GM19463 (cell line): ENCODE measurements around the gene ATP9B.
"Not testable (repeated sequence)": the region's sequence is repeated elsewhere in the genome, so short reads cannot be mapped to it uniquely, and the experiment has no call there.

ENCODE experiments used
- ATAC-seq: cut with Tn5 transposase; IDR thresholded peaks from one replicate; pipeline ENCODE4 v1.9.1; 2021; ENCODE audit warnings: mild to moderate bottlenecking, moderate library complexity; ENCODE audit not compliant: unreplicated experiment

ATP9B gene

GRCh38 chr18:79071503-79072210 lies 2.5 kb downstream of the ATP9B start:
- ATAC-seq, result no peak

GRCh38 chr18:79072655-79073054 lies 3.5 kb downstream of the ATP9B start:
- not testable (repeated sequence) for ATAC-seq

- no peak for ATAC-seq
These were observed 8.0 kb downstream of the ATP9B start for GRCh38 chr18:79077181-79077580.

- not testable (repeated sequence) for ATAC-seq
These were observed 9.6 kb downstream of the ATP9B start for GRCh38 chr18:79078791-79079190.

GRCh38 chr18:79092874-79093273 lies 23.7 kb downstream of the ATP9B start:
- no peak for ATAC-seq

GRCh38 chr18:79093986-79094385 lies 24.8 kb downstream of the ATP9B start:
- no peak for ATAC-seq

GRCh38 chr18:79095216-79095615 lies 26.0 kb downstream of the ATP9B start:
- ATAC-seq, result no peak

- ATAC-seq, result no peak
These were observed 31.8 kb downstream of the ATP9B start for GRCh38 chr18:79100944-79101343.

- no peak for ATAC-seq
These were observed 33.7 kb downstream of the ATP9B start for GRCh38 chr18:79102886-79103285.

GRCh38 chr18:79104137-79104536 lies 34.9 kb downstream of the ATP9B start:
- ATAC-seq, result no peak

GRCh38 chr18:79105455-79105854 lies 36.3 kb downstream of the ATP9B start:
- no peak for ATAC-seq

- no peak for ATAC-seq
These were observed 36.9 kb downstream of the ATP9B start for GRCh38 chr18:79106084-79106483.

- no peak for ATAC-seq
These were observed 38.7 kb downstream of the ATP9B start for GRCh38 chr18:79107886-79108285.

GRCh38 chr18:79108549-79109215 lies 39.5 kb downstream of the ATP9B start:
- ATAC-seq, result no peak

GRCh38 chr18:79111483-79111882 lies 42.3 kb downstream of the ATP9B start:
- ATAC-seq, result no peak

- no peak for ATAC-seq
These were observed 48.2 kb downstream of the ATP9B start for GRCh38 chr18:79117385-79117784.

- no peak for ATAC-seq
These were observed 48.6 kb downstream of the ATP9B start for GRCh38 chr18:79117788-79118187.

- no peak for ATAC-seq
These were observed 49.6 kb downstream of the ATP9B start for GRCh38 chr18:79118797-79119196.

GRCh38 chr18:79121746-79122474 lies 52.7 kb downstream of the ATP9B start:
- no peak for ATAC-seq

- no peak for ATAC-seq
These were observed 54.8 kb downstream of the ATP9B start for GRCh38 chr18:79123948-79124347.

- no peak for ATAC-seq
These were observed 59.9 kb downstream of the ATP9B start for GRCh38 chr18:79129120-79129519.

- no peak for ATAC-seq
These were observed 64.5 kb downstream of the ATP9B start for GRCh38 chr18:79133724-79134123.
